Tibial nerve (tissue), 4 donors: Measurements from ENCODE around the gene MAPK1.

Experiments used
- EP300 ChIP-seq, 2 donors: sonication (generic); formaldehyde crosslinking; IDR thresholded peaks; one replicate each; pipeline ENCODE4 v1.6.1; 2017; ENCODE audit warnings: antibody characterized with exemption in 2 of 2, mild to moderate bottlenecking in 1 of 2
- POLR2A ChIP-seq, 2 donors: fragments of 450-650 bp; IDR thresholded peaks; one replicate each; pipeline ENCODE4 v1.6.1; 2017; ENCODE audit warnings: antibody characterized with exemption in 2 of 2, mild to moderate bottlenecking in 2 of 2, moderate library complexity in 2 of 2
- TF ChIP-seq, protein P1 (sequence below), 5 experiments: fragments of 200-600 bp in 3 of 5; fragments of 450-650 bp in 2 of 5; sonication (generic) in 3 of 5; IDR thresholded peaks; one replicate each; pipeline ENCODE4 v1.5.1; 2016 to 2019; ENCODE audit warnings: antibody characterized with exemption in 5 of 5, mild to moderate bottlenecking in 3 of 5, moderate library complexity in 2 of 5

- TF ChIP-seq, protein P1, sequence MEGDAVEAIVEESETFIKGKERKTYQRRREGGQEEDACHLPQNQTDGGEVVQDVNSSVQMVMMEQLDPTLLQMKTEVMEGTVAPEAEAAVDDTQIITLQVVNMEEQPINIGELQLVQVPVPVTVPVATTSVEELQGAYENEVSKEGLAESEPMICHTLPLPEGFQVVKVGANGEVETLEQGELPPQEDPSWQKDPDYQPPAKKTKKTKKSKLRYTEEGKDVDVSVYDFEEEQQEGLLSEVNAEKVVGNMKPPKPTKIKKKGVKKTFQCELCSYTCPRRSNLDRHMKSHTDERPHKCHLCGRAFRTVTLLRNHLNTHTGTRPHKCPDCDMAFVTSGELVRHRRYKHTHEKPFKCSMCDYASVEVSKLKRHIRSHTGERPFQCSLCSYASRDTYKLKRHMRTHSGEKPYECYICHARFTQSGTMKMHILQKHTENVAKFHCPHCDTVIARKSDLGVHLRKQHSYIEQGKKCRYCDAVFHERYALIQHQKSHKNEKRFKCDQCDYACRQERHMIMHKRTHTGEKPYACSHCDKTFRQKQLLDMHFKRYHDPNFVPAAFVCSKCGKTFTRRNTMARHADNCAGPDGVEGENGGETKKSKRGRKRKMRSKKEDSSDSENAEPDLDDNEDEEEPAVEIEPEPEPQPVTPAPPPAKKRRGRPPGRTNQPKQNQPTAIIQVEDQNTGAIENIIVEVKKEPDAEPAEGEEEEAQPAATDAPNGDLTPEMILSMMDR (IDR thresholded peaks at IDR 0.05) = no peak
- no peak for TF ChIP-seq EP300 (IDR thresholded peaks at IDR 0.05)
- TF ChIP-seq POLR2A (IDR thresholded peaks at IDR 0.05) = no peak
Measured at GRCh38 chr22:21708960-21709359, 158.5 kb downstream of the MAPK1 start.
